ENCODE results near the gene SH2D4B. TPM values are rescaled to one million over a fixed set of nuclear protein-coding genes. Genes with fewer than 3 reads are reported as not detected.

The SH2D4B gene
- total RNA-seq, 1 donor from 2014 or later = not detected

DNA sequence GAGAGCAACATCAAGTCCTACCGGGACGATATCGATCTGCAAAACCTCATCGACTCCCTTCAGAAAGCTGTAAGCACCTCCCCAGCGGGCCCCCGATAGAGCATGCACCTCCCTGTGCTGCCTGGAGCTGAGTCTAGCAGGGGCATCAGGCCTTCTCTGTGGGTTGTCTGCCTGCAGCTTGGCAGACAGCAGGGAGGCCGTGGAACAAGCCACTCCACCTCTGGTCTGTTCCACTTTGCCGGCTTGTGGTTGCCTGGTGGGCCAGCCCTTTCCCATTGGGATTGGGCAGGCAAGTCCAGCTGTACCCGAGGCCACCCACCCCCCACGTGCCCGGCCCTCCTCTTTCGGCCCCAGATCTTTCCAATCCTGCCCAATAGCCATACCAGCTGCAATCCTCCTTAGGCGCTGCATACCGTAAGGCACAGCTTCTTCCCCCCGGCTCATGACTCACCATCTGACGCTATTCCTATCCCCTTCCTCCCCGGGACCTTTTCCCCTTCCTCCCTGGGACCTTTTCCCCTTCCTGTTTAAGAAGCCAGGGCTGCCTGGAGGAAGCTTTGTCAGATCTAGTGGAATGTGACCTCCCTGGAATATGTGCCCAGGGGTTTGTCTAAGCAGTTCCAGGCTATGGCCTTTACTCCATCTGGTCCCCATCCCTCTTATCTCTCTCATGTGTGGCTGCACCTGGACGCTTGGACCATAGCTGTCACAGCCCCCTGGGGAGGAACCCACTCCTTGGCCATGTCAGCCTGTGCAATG, 28.1 kb upstream of the SH2D4B start:
- H3K4me1 ChIP-seq = peaks cover 27% of the 10 kb centered on the region
- H3K27me3 ChIP-seq = no peaks in the 10 kb centered on the region
- intact Hi-C loops (cut with DNase I) = no loop called here
- TF ChIP-seq POLR2AphosphoS5 (IDR thresholded peaks at IDR 0.05; ENCODE audit: insufficient read depth in 1 of 2, low read depth in 1 of 2) = peak in 1 of 2 donors; percentile 17
- TF ChIP-seq, protein P1, sequence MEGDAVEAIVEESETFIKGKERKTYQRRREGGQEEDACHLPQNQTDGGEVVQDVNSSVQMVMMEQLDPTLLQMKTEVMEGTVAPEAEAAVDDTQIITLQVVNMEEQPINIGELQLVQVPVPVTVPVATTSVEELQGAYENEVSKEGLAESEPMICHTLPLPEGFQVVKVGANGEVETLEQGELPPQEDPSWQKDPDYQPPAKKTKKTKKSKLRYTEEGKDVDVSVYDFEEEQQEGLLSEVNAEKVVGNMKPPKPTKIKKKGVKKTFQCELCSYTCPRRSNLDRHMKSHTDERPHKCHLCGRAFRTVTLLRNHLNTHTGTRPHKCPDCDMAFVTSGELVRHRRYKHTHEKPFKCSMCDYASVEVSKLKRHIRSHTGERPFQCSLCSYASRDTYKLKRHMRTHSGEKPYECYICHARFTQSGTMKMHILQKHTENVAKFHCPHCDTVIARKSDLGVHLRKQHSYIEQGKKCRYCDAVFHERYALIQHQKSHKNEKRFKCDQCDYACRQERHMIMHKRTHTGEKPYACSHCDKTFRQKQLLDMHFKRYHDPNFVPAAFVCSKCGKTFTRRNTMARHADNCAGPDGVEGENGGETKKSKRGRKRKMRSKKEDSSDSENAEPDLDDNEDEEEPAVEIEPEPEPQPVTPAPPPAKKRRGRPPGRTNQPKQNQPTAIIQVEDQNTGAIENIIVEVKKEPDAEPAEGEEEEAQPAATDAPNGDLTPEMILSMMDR (IDR thresholded peaks at IDR 0.05) = no peak
- no peak overlapping the region for H3K4me3 ChIP-seq
- H3K9me3 ChIP-seq = no peaks in the 10 kb centered on the region
- H3K36me3 ChIP-seq = peaks cover 0 to 69% of the 10 kb centered on the region in 2 donors
- no peak for DNase-seq (ENCODE audit: extremely low spot score in 2 of 2)
- no peak overlapping the region for H3K27ac ChIP-seq

GRCh38 chr10:80512031-80512526, 25.6 kb upstream of the SH2D4B start:
- no peak for TF ChIP-seq POLR2AphosphoS5 (IDR thresholded peaks at IDR 0.05; ENCODE audit: insufficient read depth in 1 of 2, low read depth in 1 of 2)
- TF ChIP-seq, protein P1 (IDR thresholded peaks at IDR 0.05) = no peak
- no peak for TF ChIP-seq POLR2A (IDR thresholded peaks at IDR 0.05)
- H3K9me3 ChIP-seq = no peaks in the 10 kb centered on the region
- DNase-seq (ENCODE audit: extremely low spot score in 2 of 2) = no peak
- no peak overlapping the region for H3K27ac ChIP-seq
- no peaks in the 10 kb centered on the region for H3K27me3 ChIP-seq
- peaks cover 28% of the 10 kb centered on the region for H3K4me1 ChIP-seq
- no peak overlapping the region for H3K4me3 ChIP-seq
- H3K36me3 ChIP-seq = peaks cover 0 to 91% of the 10 kb centered on the region in 2 donors
- intact Hi-C loops (cut with DNase I) = no loop called here

- no peak overlapping the region for H3K27ac ChIP-seq
- no peak for DNase-seq (ENCODE audit: extremely low spot score in 2 of 2)
- intact Hi-C loops (cut with DNase I) = no loop called here
- no peaks in the 10 kb centered on the region for H3K27me3 ChIP-seq
- H3K36me3 ChIP-seq = peaks cover 0 to 95% of the 10 kb centered on the region in 2 donors
- TF ChIP-seq POLR2A (IDR thresholded peaks at IDR 0.05) (no peak), POLR2AphosphoS5 (IDR thresholded peaks at IDR 0.05; ENCODE audit: insufficient read depth in 1 of 2, low read depth in 1 of 2) (no peak)
- TF ChIP-seq, protein P1 (IDR thresholded peaks at IDR 0.05) = no peak
- no peaks in the 10 kb centered on the region for H3K9me3 ChIP-seq
- H3K4me1 ChIP-seq = peaks cover 29% of the 10 kb centered on the region
- H3K4me3 ChIP-seq = no peak overlapping the region
Observed at GRCh38 chr10:80513106-80513505, 24.6 kb upstream of the SH2D4B start.

DNA sequence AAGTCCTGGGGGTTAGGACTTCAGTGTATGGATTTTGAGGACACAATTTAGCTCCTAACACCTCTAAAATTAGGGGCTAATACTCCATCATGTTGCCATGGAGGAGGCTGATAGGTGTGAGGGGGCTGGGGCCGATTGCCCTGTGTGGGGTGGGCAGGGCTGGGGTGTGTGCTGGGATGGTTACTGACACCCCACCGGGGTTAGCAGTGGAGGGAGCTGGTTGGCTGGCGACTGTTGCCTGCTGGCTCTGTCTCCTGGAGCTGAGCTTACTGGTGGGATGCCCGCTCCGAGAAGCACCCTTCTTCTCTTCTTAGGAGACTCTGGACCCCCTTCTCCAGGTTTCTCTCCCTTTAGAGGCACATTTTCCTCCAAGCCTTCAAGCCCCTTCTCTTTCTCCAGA, 22.2 kb upstream of the SH2D4B start:
- TF ChIP-seq POLR2A (IDR thresholded peaks at IDR 0.05) (no peak), POLR2AphosphoS5 (IDR thresholded peaks at IDR 0.05; ENCODE audit: insufficient read depth in 1 of 2, low read depth in 1 of 2) (no peak)
- TF ChIP-seq, protein P1 (IDR thresholded peaks at IDR 0.05) = no peak
- Histone ChIP-seq H3K27me3 (no peaks in the 10 kb centered on the region), H3K4me1 (peaks cover 23% of the 10 kb centered on the region), H3K4me3 (no peak overlapping the region), H3K36me3 (peaks cover 0 to 85% of the 10 kb centered on the region in 2 donors), H3K27ac (peak overlapping the region; percentile 16), H3K9me3 (no peaks in the 10 kb centered on the region)
- intact Hi-C loops (cut with DNase I) = no loop called here
- DNase-seq (ENCODE audit: extremely low spot score in 2 of 2) = no peak

GRCh38 chr10:80515941-80516340, 21.8 kb upstream of the SH2D4B start:
- Histone ChIP-seq H3K9me3 (no peaks in the 10 kb centered on the region), H3K36me3 (peaks cover 0 to 81% of the 10 kb centered on the region in 2 donors), H3K27me3 (no peaks in the 10 kb centered on the region), H3K4me3 (no peak overlapping the region), H3K27ac (no peak overlapping the region), H3K4me1 (peaks cover 23% of the 10 kb centered on the region)
- intact Hi-C loops (cut with DNase I) = no loop called here
- no peak for DNase-seq (ENCODE audit: extremely low spot score in 2 of 2)
- no peak for TF ChIP-seq POLR2AphosphoS5 (IDR thresholded peaks at IDR 0.05; ENCODE audit: insufficient read depth in 1 of 2, low read depth in 1 of 2)
- TF ChIP-seq, protein P1 (IDR thresholded peaks at IDR 0.05) = no peak
- no peak for TF ChIP-seq POLR2A (IDR thresholded peaks at IDR 0.05)
